OCI-LY7 (cell line): ENCODE measurements around the gene CNTN4. TPM values are rescaled to one million over a fixed set of nuclear protein-coding genes. Genes with fewer than 3 reads are reported as not detected.

Source experiments
- BruUV-seq: library from RNA; stranded (reverse); fragments of 400-500 nt; replicated peaks from 2 replicates; lab custom pipeline; 2021; lab: Mats Ljungman, UMichigan
- CTCF ChIA-PET: fragments of 300-600 bp; sonication (Branson Sonifier 250); formaldehyde crosslinking; loops from one replicate; lab custom pipeline; 2022; ENCODE audit warnings: antibody characterized with exemption; ENCODE audit not compliant: unreplicated experiment; lab: Charles Lee
- POLR2A ChIA-PET: fragments of 300-600 bp; sonication (Branson Sonifier 250); formaldehyde crosslinking; loops from one replicate; lab custom pipeline; 2022; ENCODE audit warnings: antibody characterized with exemption; lab: Charles Lee
- DNase-seq: peaks from one replicate; pipeline ENCODE4 v3.0.0-alpha.2; 2015; ENCODE audit warnings: low spot score
- H2AFZ ChIP-seq: fragments of 200-600 bp; sonication (generic), shearing (Covaris generic); 2 replicates; pipeline ENCODE4 v1.6.1; 2014; ENCODE audit warnings: mild to moderate bottlenecking, antibody characterized with exemption, low read length, moderate library complexity
- H3K27ac ChIP-seq: fragments of 200-600 bp; sonication (generic); 2 replicates; pipeline ENCODE4 v1.5.1; 2014; ENCODE audit warnings: mixed run types, low read depth, mild to moderate bottlenecking, moderate library complexity, low read length, inconsistent platforms; ENCODE audit not compliant: poor library complexity, severe bottlenecking
- H3K36me3 ChIP-seq: fragments of 200-600 bp; sonication (generic); 2 replicates; pipeline ENCODE4 v1.6.1; 2014; ENCODE audit warnings: mild to moderate bottlenecking, antibody characterized with exemption, low read length, moderate library complexity, mixed read lengths; ENCODE audit not compliant: insufficient read depth
- H3K4me1 ChIP-seq: fragments of 200-600 bp; sonication (generic); 2 replicates; pipeline ENCODE4 v1.5.1; 2014; ENCODE audit warnings: mild to moderate bottlenecking, low read length; ENCODE audit not compliant: insufficient read depth, poor library complexity, severe bottlenecking
- H3K4me2 ChIP-seq: fragments of 200-600 bp; sonication (generic); 2 replicates; pipeline ENCODE4 v1.6.1; 2014; ENCODE audit warnings: mild to moderate bottlenecking, low read length
- H3K4me3 ChIP-seq: fragments of 200-600 bp; sonication (generic); 2 replicates; pipeline ENCODE4 v1.5.1; 2014; ENCODE audit warnings: mild to moderate bottlenecking, low read depth, low read length; ENCODE audit not compliant: poor library complexity, severe bottlenecking
- H3K79me2 ChIP-seq: fragments of 200-600 bp; sonication (generic); 2 replicates; pipeline ENCODE4 v1.6.1; 2016; ENCODE audit warnings: low read depth, mild to moderate bottlenecking, low read length, moderate library complexity, mixed read lengths; ENCODE audit not compliant: insufficient read depth
- H3K9me2 ChIP-seq: fragments of 200-600 bp; sonication (generic); 2 replicates; pipeline ENCODE4 v1.6.1; 2016; ENCODE audit warnings: mild to moderate bottlenecking, low read length, mixed read lengths; ENCODE audit not compliant: insufficient read depth
- H3K9me3 ChIP-seq: fragments of 200-600 bp; sonication (generic); 2 replicates; pipeline ENCODE4 v1.6.1; 2014; ENCODE audit warnings: mild to moderate bottlenecking, mixed run types, low read length, mixed read lengths
- H4K20me1 ChIP-seq: fragments of 200-600 bp; sonication (generic); 2 replicates; pipeline ENCODE4 v1.6.1; 2014; ENCODE audit warnings: mild to moderate bottlenecking, antibody characterized with exemption, low read length, moderate library complexity, mixed read lengths; ENCODE audit not compliant: insufficient read depth
- EZH2phosphoT487 ChIP-seq: fragments of 200-600 bp; sonication (generic); IDR thresholded peaks from 2 replicates; pipeline ENCODE4 v1.6.1; 2018; ENCODE audit warnings: low read depth, borderline replicate concordance, mild to moderate bottlenecking, mixed run types, antibody characterized with exemption, low read length, moderate library complexity, mixed read lengths
- intact Hi-C: fragments of 100-400 bp; cut with micrococcal nuclease; formaldehyde crosslinking; loops from one replicate; pipeline ENCODE4 v1.10.0; 2022; ENCODE audit not compliant: unreplicated experiment
- total RNA-seq, 2 experiments: library from RNA; depleted of rRNA in 1 of 2; stranded (reverse); fragments of >200 nt in 1 of 2; shearing (Covaris generic) in 1 of 2; gene quantifications; 2 replicates each; pipeline ENCODE4 v1.2.3, GENCODE V29; 2014 to 2022
- TF ChIP-seq, protein P1 (sequence below): fragments of 200-600 bp; sonication (generic); conservative IDR thresholded peaks from 2 replicates; pipeline ENCODE4 v1.5.1; 2014; ENCODE audit warnings: mild to moderate bottlenecking, antibody characterized with exemption, low read length, moderate library complexity, mixed read lengths

The CNTN4 gene
- total RNA-seq, 2 experiments from 2014 or later = not detected

GRCh38 chr3:2218816-2219215 lies 120.2 kb downstream of the CNTN4 start:
- POLR2A ChIA-PET = no interaction called here
- TF ChIP-seq EZH2phosphoT487 = no peak
- TF ChIP-seq, protein P1, sequence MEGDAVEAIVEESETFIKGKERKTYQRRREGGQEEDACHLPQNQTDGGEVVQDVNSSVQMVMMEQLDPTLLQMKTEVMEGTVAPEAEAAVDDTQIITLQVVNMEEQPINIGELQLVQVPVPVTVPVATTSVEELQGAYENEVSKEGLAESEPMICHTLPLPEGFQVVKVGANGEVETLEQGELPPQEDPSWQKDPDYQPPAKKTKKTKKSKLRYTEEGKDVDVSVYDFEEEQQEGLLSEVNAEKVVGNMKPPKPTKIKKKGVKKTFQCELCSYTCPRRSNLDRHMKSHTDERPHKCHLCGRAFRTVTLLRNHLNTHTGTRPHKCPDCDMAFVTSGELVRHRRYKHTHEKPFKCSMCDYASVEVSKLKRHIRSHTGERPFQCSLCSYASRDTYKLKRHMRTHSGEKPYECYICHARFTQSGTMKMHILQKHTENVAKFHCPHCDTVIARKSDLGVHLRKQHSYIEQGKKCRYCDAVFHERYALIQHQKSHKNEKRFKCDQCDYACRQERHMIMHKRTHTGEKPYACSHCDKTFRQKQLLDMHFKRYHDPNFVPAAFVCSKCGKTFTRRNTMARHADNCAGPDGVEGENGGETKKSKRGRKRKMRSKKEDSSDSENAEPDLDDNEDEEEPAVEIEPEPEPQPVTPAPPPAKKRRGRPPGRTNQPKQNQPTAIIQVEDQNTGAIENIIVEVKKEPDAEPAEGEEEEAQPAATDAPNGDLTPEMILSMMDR = no peak

GRCh38 chr3:2236203-2236602 lies 137.5 kb downstream of the CNTN4 start:
- BruUV-seq = no TSS peak
- Histone ChIP-seq H3K9me3 (no peaks in the 10 kb centered on the region), H2AFZ (no peak overlapping the region), H3K79me2 (no peaks in the 10 kb centered on the region), H3K9me2 (no peaks in the 10 kb centered on the region), H4K20me1 (no peaks in the 10 kb centered on the region), H3K27ac (no peak overlapping the region), H3K4me3 (no peak overlapping the region), H3K4me2 (no peak overlapping the region), H3K36me3 (no peaks in the 10 kb centered on the region), H3K4me1 (no peaks in the 10 kb centered on the region)
- TF ChIP-seq, protein P1 = no peak
- no peak for TF ChIP-seq EZH2phosphoT487
- ChIA-PET CTCF (no interaction called here), POLR2A (no interaction called here)
- no peak for DNase-seq
- intact Hi-C loops = no loop called here

More at GRCh38 chr3:2218816-2219215, 120.2 kb downstream of the CNTN4 start:
- Histone ChIP-seq H3K4me3 (no peak overlapping the region), H2AFZ (no peak overlapping the region), H3K27ac (no peak overlapping the region), H3K4me1 (no peaks in the 10 kb centered on the region), H3K9me2 (no peaks in the 10 kb centered on the region), H3K36me3 (no peaks in the 10 kb centered on the region), H3K9me3 (no peaks in the 10 kb centered on the region), H3K4me2 (no peak overlapping the region), H3K79me2 (no peaks in the 10 kb centered on the region), H4K20me1 (no peaks in the 10 kb centered on the region)
- CTCF ChIA-PET = no interaction called here
- intact Hi-C loops = no loop called here
- no TSS peak for BruUV-seq
- DNase-seq = no peak

- BruUV-seq = no TSS peak
- no peak overlapping the region for H3K4me2 ChIP-seq
- no peak overlapping the region for H3K27ac ChIP-seq
- H3K36me3 ChIP-seq = no peaks in the 10 kb centered on the region
- no peaks in the 10 kb centered on the region for H4K20me1 ChIP-seq
- ChIA-PET POLR2A (no interaction called here), CTCF (no interaction called here)
- no peaks in the 10 kb centered on the region for H3K4me1 ChIP-seq
- H3K4me3 ChIP-seq = no peak overlapping the region
- no peaks in the 10 kb centered on the region for H3K9me2 ChIP-seq
- no peaks in the 10 kb centered on the region for H3K9me3 ChIP-seq
- H3K79me2 ChIP-seq = no peaks in the 10 kb centered on the region
- DNase-seq = no peak
- TF ChIP-seq EZH2phosphoT487 = no peak
- TF ChIP-seq, protein P1 = no peak
- intact Hi-C loops = no loop called here
- H2AFZ ChIP-seq = no peak overlapping the region
These were observed 145.5 kb downstream of the CNTN4 start for GRCh38 chr3:2244137-2244536.
